Activated naive CD8-positive, alpha-beta T cell treated with anti-CD3 and anti-CD28 coated beads for 36 hours (primary cell): ENCODE data around the gene HYDIN. TPM values are rescaled to one million over a fixed set of nuclear protein-coding genes. Genes with fewer than 3 reads are reported as not detected.

Source experiments
- DNase-seq: peaks from one replicate; pipeline ENCODE4 v3.0.0; 2021
- H3K27ac Mint-ChIP-seq: one replicate; pipeline ENCODE4 v1.8.0; 2022; ENCODE audit warnings: mild to moderate bottlenecking, moderate library complexity, mixed read lengths
- H3K27me3 Mint-ChIP-seq: one replicate; pipeline ENCODE4 v1.8.0; 2022; ENCODE audit warnings: mild to moderate bottlenecking, mixed read lengths
- H3K36me3 Mint-ChIP-seq: one replicate; pipeline ENCODE4 v1.8.0; 2021; ENCODE audit warnings: mild to moderate bottlenecking, mixed read lengths
- H3K4me1 Mint-ChIP-seq: one replicate; pipeline ENCODE4 v1.8.0; 2021; ENCODE audit warnings: mixed read lengths
- H3K4me3 Mint-ChIP-seq: one replicate; pipeline ENCODE4 v1.8.0; 2022; ENCODE audit warnings: mild to moderate bottlenecking, moderate library complexity, mixed read lengths
- H3K9me3 Mint-ChIP-seq: one replicate; pipeline ENCODE4 v1.8.0; 2022; ENCODE audit warnings: mixed read lengths
- total RNA-seq, 2 experiments: library from RNA; stranded (reverse); gene quantifications; one replicate each; pipeline ENCODE4 v1.2.3, GENCODE V29; 2021

Gene HYDIN
- total RNA-seq, 2 experiments from 2014 or later, result not detected

GRCh38 chr16:71246309-71246708, 15.8 kb upstream of the HYDIN start:
- H3K36me3 Mint-ChIP-seq, result no peaks in the 10 kb centered on the region
- H3K9me3 Mint-ChIP-seq, result no peaks in the 10 kb centered on the region
- H3K27me3 Mint-ChIP-seq, result peaks cover 5% of the 10 kb centered on the region
- DNase-seq, result no peak
- no peaks in the 10 kb centered on the region for H3K4me1 Mint-ChIP-seq
- H3K27ac Mint-ChIP-seq, result no peak overlapping the region
- H3K4me3 Mint-ChIP-seq, result no peak overlapping the region

GRCh38 chr16:71244521-71244920, 14.0 kb upstream of the HYDIN start:
- H3K36me3 Mint-ChIP-seq, result no peaks in the 10 kb centered on the region
- H3K27me3 Mint-ChIP-seq, result peaks cover 8% of the 10 kb centered on the region
- H3K4me1 Mint-ChIP-seq, result no peaks in the 10 kb centered on the region
- no peak overlapping the region for H3K27ac Mint-ChIP-seq
- no peak overlapping the region for H3K4me3 Mint-ChIP-seq
- DNase-seq, result no peak
- no peaks in the 10 kb centered on the region for H3K9me3 Mint-ChIP-seq

- no peak for DNase-seq
- H3K27me3 Mint-ChIP-seq, result peaks cover 9% of the 10 kb centered on the region
Measured at GRCh38 chr16:71242601-71243000, 12.1 kb upstream of the HYDIN start.

GRCh38 chr16:71242036-71242435, 11.5 kb upstream of the HYDIN start:
- Mint-ChIP-seq H3K9me3 (no peaks in the 10 kb centered on the region), H3K36me3 (no peaks in the 10 kb centered on the region), H3K4me1 (no peaks in the 10 kb centered on the region), H3K27me3 (peaks cover 9% of the 10 kb centered on the region), H3K27ac (no peak overlapping the region), H3K4me3 (no peak overlapping the region)
- DNase-seq, result no peak

More at GRCh38 chr16:71242601-71243000, 12.1 kb upstream of the HYDIN start:
- H3K36me3 Mint-ChIP-seq, result no peaks in the 10 kb centered on the region
- H3K4me1 Mint-ChIP-seq, result no peaks in the 10 kb centered on the region
- H3K9me3 Mint-ChIP-seq, result no peaks in the 10 kb centered on the region
- no peak overlapping the region for H3K27ac Mint-ChIP-seq
- no peak overlapping the region for H3K4me3 Mint-ChIP-seq

GRCh38 chr16:71229344-71229743, 1.2 kb downstream of the HYDIN start:
- no peak for DNase-seq
- H3K4me1 Mint-ChIP-seq, result no peaks in the 10 kb centered on the region
- no peaks in the 10 kb centered on the region for H3K36me3 Mint-ChIP-seq
- H3K9me3 Mint-ChIP-seq, result peaks cover 34% of the 10 kb centered on the region
- no peak overlapping the region for H3K4me3 Mint-ChIP-seq
- H3K27me3 Mint-ChIP-seq, result peaks cover 38% of the 10 kb centered on the region
- no peak overlapping the region for H3K27ac Mint-ChIP-seq

- peaks cover 41% of the 10 kb centered on the region for H3K9me3 Mint-ChIP-seq
- H3K4me3 Mint-ChIP-seq, result no peak overlapping the region
- no peaks in the 10 kb centered on the region for H3K4me1 Mint-ChIP-seq
- peaks cover 29% of the 10 kb centered on the region for H3K27me3 Mint-ChIP-seq
- no peak overlapping the region for H3K27ac Mint-ChIP-seq
- no peak for DNase-seq
- H3K36me3 Mint-ChIP-seq, result no peaks in the 10 kb centered on the region
Measured at GRCh38 chr16:71226229-71227141, 4.0 kb downstream of the HYDIN start.

- Mint-ChIP-seq H3K9me3 (peaks cover 41% of the 10 kb centered on the region), H3K4me3 (no peak overlapping the region), H3K27me3 (peaks cover 15% of the 10 kb centered on the region), H3K27ac (no peak overlapping the region), H3K4me1 (no peaks in the 10 kb centered on the region), H3K36me3 (no peaks in the 10 kb centered on the region)
- DNase-seq, result no peak
Measured at GRCh38 chr16:71225145-71225544, 5.4 kb downstream of the HYDIN start.

GRCh38 chr16:71218306-71218963, 12.1 kb downstream of the HYDIN start:
- no peak for DNase-seq
- Mint-ChIP-seq H3K4me3 (no peak overlapping the region), H3K4me1 (no peaks in the 10 kb centered on the region), H3K9me3 (peaks cover 9% of the 10 kb centered on the region), H3K36me3 (no peaks in the 10 kb centered on the region), H3K27me3 (peaks cover 12% of the 10 kb centered on the region), H3K27ac (no peak overlapping the region)

GRCh38 chr16:71217506-71217905, 13.0 kb downstream of the HYDIN start:
- no peak overlapping the region for H3K4me3 Mint-ChIP-seq
- H3K4me1 Mint-ChIP-seq, result no peaks in the 10 kb centered on the region
- H3K27me3 Mint-ChIP-seq, result peaks cover 16% of the 10 kb centered on the region
- H3K36me3 Mint-ChIP-seq, result no peaks in the 10 kb centered on the region
- DNase-seq, result no peak
- H3K27ac Mint-ChIP-seq, result no peak overlapping the region
- H3K9me3 Mint-ChIP-seq, result peaks cover 7% of the 10 kb centered on the region

- no peak overlapping the region for H3K27ac Mint-ChIP-seq
Measured at GRCh38 chr16:71216714-71217113, 13.8 kb downstream of the HYDIN start.

GRCh38 chr16:71214746-71215381, 15.7 kb downstream of the HYDIN start:
- H3K4me1 Mint-ChIP-seq, result no peaks in the 10 kb centered on the region
- H3K27ac Mint-ChIP-seq, result no peak overlapping the region
- H3K4me3 Mint-ChIP-seq, result no peak overlapping the region
- H3K9me3 Mint-ChIP-seq, result no peaks in the 10 kb centered on the region
- no peak for DNase-seq
- H3K36me3 Mint-ChIP-seq, result no peaks in the 10 kb centered on the region
- H3K27me3 Mint-ChIP-seq, result peaks cover 23% of the 10 kb centered on the region

More at GRCh38 chr16:71216714-71217113, 13.8 kb downstream of the HYDIN start:
- Mint-ChIP-seq H3K4me1 (no peaks in the 10 kb centered on the region), H3K4me3 (no peak overlapping the region), H3K27me3 (peaks cover 19% of the 10 kb centered on the region), H3K9me3 (no peaks in the 10 kb centered on the region), H3K36me3 (no peaks in the 10 kb centered on the region)
- no peak for DNase-seq

- H3K9me3 Mint-ChIP-seq, result peaks cover 21% of the 10 kb centered on the region
- H3K27ac Mint-ChIP-seq, result no peak overlapping the region
- no peaks in the 10 kb centered on the region for H3K4me1 Mint-ChIP-seq
- no peak for DNase-seq
- no peak overlapping the region for H3K4me3 Mint-ChIP-seq
- peaks cover 49% of the 10 kb centered on the region for H3K27me3 Mint-ChIP-seq
- peaks cover 2% of the 10 kb centered on the region for H3K36me3 Mint-ChIP-seq
Measured at GRCh38 chr16:71205482-71206131, 24.9 kb downstream of the HYDIN start.

- Mint-ChIP-seq H3K9me3 (peaks cover 22% of the 10 kb centered on the region), H3K4me1 (no peaks in the 10 kb centered on the region), H3K27ac (no peak overlapping the region), H3K27me3 (peaks cover 47% of the 10 kb centered on the region), H3K36me3 (peaks cover 2% of the 10 kb centered on the region), H3K4me3 (no peak overlapping the region)
- DNase-seq, result no peak
Measured at GRCh38 chr16:71203631-71204030, 26.9 kb downstream of the HYDIN start.

GRCh38 chr16:71201556-71201955, 29.0 kb downstream of the HYDIN start:
- Mint-ChIP-seq H3K36me3 (no peaks in the 10 kb centered on the region), H3K4me3 (no peak overlapping the region), H3K27ac (no peak overlapping the region), H3K9me3 (peaks cover 10% of the 10 kb centered on the region), H3K27me3 (peaks cover 39% of the 10 kb centered on the region), H3K4me1 (no peaks in the 10 kb centered on the region)
- DNase-seq, result no peak

- H3K36me3 Mint-ChIP-seq, result no peaks in the 10 kb centered on the region
- no peak for DNase-seq
- no peak overlapping the region for H3K4me3 Mint-ChIP-seq
- H3K27ac Mint-ChIP-seq, result no peak overlapping the region
- no peaks in the 10 kb centered on the region for H3K4me1 Mint-ChIP-seq
- peaks cover 8% of the 10 kb centered on the region for H3K9me3 Mint-ChIP-seq
- peaks cover 39% of the 10 kb centered on the region for H3K27me3 Mint-ChIP-seq
Measured at GRCh38 chr16:71201054-71201453, 29.5 kb downstream of the HYDIN start.
